Spleen (tissue), 11 donors: ENCODE measurements around the gene GRIN1. TPM values are rescaled to one million over a fixed set of nuclear protein-coding genes. Genes with fewer than 3 reads are reported as not detected.
A peak's percentile ranks its signal among the peaks of the same experiment; 100 is the strongest.

Experiments
- DNase-seq: peaks from one replicate; pipeline ENCODE4 v3.0.0-alpha.2; 2020
- H3K27ac ChIP-seq, 8 donors: fragments of 200-600 bp; sonication (generic) in 7 of 8; 1 replicate in 4 of 8; 2 replicates in 4 of 8; pipeline versions ENCODE4 v1.5.0 to v1.8.0; 2016 to 2021; ENCODE audit warnings: inconsistent platforms in 4 of 8, mild to moderate bottlenecking in 4 of 8, moderate library complexity in 1 of 8
- H3K27me3 ChIP-seq, 7 donors: fragments of 200-600 bp; sonication (generic) in 6 of 7; replicated peaks in 1 of 7; 1 replicate in 4 of 7; 2 replicates in 3 of 7; pipeline versions ENCODE4 v1.5.0 to v1.8.0; 2016 to 2021; ENCODE audit warnings: inconsistent platforms in 3 of 7, mild to moderate bottlenecking in 1 of 7
- H3K36me3 ChIP-seq, 6 donors: fragments of 200-600 bp; sonication (generic) in 5 of 6; 1 replicate in 4 of 6; 2 replicates in 2 of 6; pipeline versions ENCODE4 v1.5.0 to v1.8.0; 2016 to 2021; ENCODE audit warnings: inconsistent platforms in 2 of 6
- H3K4me1 ChIP-seq, 6 donors: fragments of 200-600 bp; sonication (generic) in 5 of 6; 1 replicate in 3 of 6; 2 replicates in 3 of 6; pipeline versions ENCODE4 v1.5.0 to v1.8.0; 2016 to 2021; ENCODE audit warnings: inconsistent platforms in 3 of 6
- H3K4me3 ChIP-seq, 8 donors: fragments of 200-600 bp; sonication (generic) in 7 of 8; 1 replicate in 4 of 8; 2 replicates in 4 of 8; pipeline versions ENCODE4 v1.5.0 to v1.8.0; 2016 to 2021; ENCODE audit warnings: inconsistent platforms in 4 of 8, mild to moderate bottlenecking in 4 of 8, moderate library complexity in 2 of 8
- H3K9me3 ChIP-seq, 8 donors: fragments of 200-600 bp; sonication (generic) in 7 of 8; 1 replicate in 4 of 8; 2 replicates in 4 of 8; pipeline versions ENCODE4 v1.5.0 to v1.8.0; 2016 to 2021; ENCODE audit warnings: inconsistent platforms in 4 of 8
- CTCF ChIP-seq, 11 experiments: fragments of 200-600 bp in 7 of 11; fragments of 450-650 bp in 4 of 11; sonication (generic) in 4 of 11; IDR thresholded peaks in 8 of 11; conservative IDR thresholded peaks in 3 of 11; 1 replicate in 7 of 11; 2 replicates in 4 of 11; pipeline versions ENCODE4 v1.4.0 to v1.8.0; 2016 to 2021; ENCODE audit warnings: antibody characterized with exemption in 11 of 11, inconsistent platforms in 4 of 11, mild to moderate bottlenecking in 1 of 11
- POLR2A ChIP-seq, 3 donors: fragments of 450-650 bp; IDR thresholded peaks; one replicate each; pipeline ENCODE4 v1.5.1; 2017; ENCODE audit warnings: antibody characterized with exemption in 3 of 3, mild to moderate bottlenecking in 1 of 3
- POLR2AphosphoS5 ChIP-seq, 3 donors: sonication (generic); formaldehyde crosslinking; IDR thresholded peaks; one replicate each; pipeline ENCODE4 v1.5.1; 2017; ENCODE audit warnings: antibody characterized with exemption in 3 of 3
- WGBS, 5 donors: extraction: QIAGEN DNeasy Blood & Tissue Kit in 3 of 5; methylation state at CpG; one replicate each; pipeline versions ENCODE4 v1.1.5 to v1.1.7; 2013 to 2018; 5-methylcytosine and 5-hydroxymethylcytosine counted together
- intact Hi-C: fragments of 100-400 bp; cut with DNase I; formaldehyde crosslinking; loops from one replicate; pipeline ENCODE4 v1.15.0; 2023; ENCODE audit warnings: low total_unique reads
- polyA plus RNA-seq, 3 donors: library from polyadenylated mRNA; stranded (reverse); fragments of 200-250 nt; gene quantifications; one replicate each; pipeline ENCODE4 v1.2.1, GENCODE V29; 2013
- total RNA-seq, 7 donors: library from RNA; depleted of rRNA in 3 of 7; stranded (reverse); fragments of >200 nt in 3 of 7; fragmentation: NEBNext Ultra II Directional in 4 of 7; extraction: Animal tissue kit (Norgen Biotek cat#: 25700) in 4 of 7; gene quantifications; one replicate each; pipeline versions ENCODE4 v1.1.0 to v1.2.1, GENCODE V29; 2016 to 2021
- donor health status: healthy with polysubstance abuse.
- donor health status: DM: no; HTN: no; CAD: no; lungs with moderate emphysema.
- donor health status: DM: no; HTN: no; CAD: no.
- donor health status: Bipolar disorder and iron deficiency.
- donor health status: healthy.
- donor health status: DM: no; HTN: no; CAD: no.
- donor health status: DM: yes; HTN: yes; CAD: no.

Gene GRIN1
- total and polyA plus RNA-seq, 10 donors: 0.03 to 0.70 (median 0.05) TPM; not detected in 6

- H3K27ac ChIP-seq: no peak overlapping the region
- H3K4me1 ChIP-seq: peaks cover 12 to 59% (median 46%) of the 10 kb centered on the region in 6 donors
- 77 to 79% (median 78%) methylated on average over 29 to 34 of the region's 34 CpGs for WGBS, 5 donors
- no peak overlapping the region for H3K4me3 ChIP-seq
- peaks cover 15 to 100% (median 100%) of the 10 kb centered on the region in 7 donors for H3K27me3 ChIP-seq
- TF ChIP-seq POLR2AphosphoS5 (IDR thresholded peaks at IDR 0.05) (no peak), CTCF (IDR thresholded peaks at IDR 0.05 in 8 of 11, conservative IDR thresholded peaks at IDR 0.05 in 3 of 11) (no peak), POLR2A (IDR thresholded peaks at IDR 0.05) (no peak)
- H3K36me3 ChIP-seq: no peaks in the 10 kb centered on the region
- no peak for DNase-seq
- intact Hi-C loops: no loop called here
- no peaks in the 10 kb centered on the region for H3K9me3 ChIP-seq
These were observed 25.7 kb downstream of the GRIN1 start for GRCh38 chr9:137164370-137165249.

- Histone ChIP-seq H3K9me3 (no peaks in the 10 kb centered on the region), H3K4me3 (no peak overlapping the region), H3K27ac (no peak overlapping the region), H3K36me3 (no peaks in the 10 kb centered on the region), H3K27me3 (peaks cover 15 to 100% (median 100%) of the 10 kb centered on the region in 7 donors), H3K4me1 (peaks cover 12 to 67% (median 50%) of the 10 kb centered on the region in 6 donors)
- no peak for TF ChIP-seq POLR2AphosphoS5 (IDR thresholded peaks at IDR 0.05)
- TF ChIP-seq POLR2A (IDR thresholded peaks at IDR 0.05): no peak
- no peak for TF ChIP-seq CTCF (IDR thresholded peaks at IDR 0.05 in 8 of 11, conservative IDR thresholded peaks at IDR 0.05 in 3 of 11)
- intact Hi-C loops: no loop called here
- 83 to 91% (median 84%) methylated on average over 32 of the region's 32 CpGs for WGBS, 5 donors
- DNase-seq: no peak
These were observed 26.4 kb downstream of the GRIN1 start for GRCh38 chr9:137165250-137165836.

- no peak overlapping the region for H3K27ac ChIP-seq
- H3K36me3 ChIP-seq: no peaks in the 10 kb centered on the region
- peaks cover 12 to 63% (median 50%) of the 10 kb centered on the region in 6 donors for H3K4me1 ChIP-seq
- H3K4me3 ChIP-seq: peak overlapping the region in 1 of 8 donors; percentile 68
- intact Hi-C loops: no loop called here
- peaks cover 15 to 100% (median 100%) of the 10 kb centered on the region in 7 donors for H3K27me3 ChIP-seq
- DNase-seq: no peak
- TF ChIP-seq POLR2AphosphoS5 (IDR thresholded peaks at IDR 0.05) (no peak), POLR2A (IDR thresholded peaks at IDR 0.05) (no peak), CTCF (IDR thresholded peaks at IDR 0.05 in 8 of 11, conservative IDR thresholded peaks at IDR 0.05 in 3 of 11) (no peak)
- WGBS, 5 donors: 63 to 81% (median 69%) methylated on average over 11 to 22 of the region's 22 CpGs
- no peaks in the 10 kb centered on the region for H3K9me3 ChIP-seq
These were observed 27.7 kb downstream of the GRIN1 start for GRCh38 chr9:137166380-137167229.
